GM10248 (cell line): ENCODE data around the gene ALDH2.
"Not testable (repeated sequence)": the region's sequence is repeated elsewhere in the genome, so short reads cannot be mapped to it uniquely, and the experiment has no call there.

Source experiments
- CTCF ChIA-PET: fragments of 300-600 bp; sonication (Branson Sonifier 250); formaldehyde crosslinking; extraction: SDS; loops from one replicate; lab custom pipeline; 2021; ENCODE audit warnings: antibody characterized with exemption; lab: Yijun Ruan, JAX
- POLR2A ChIA-PET: fragments of 350-650 bp; sonication (Branson Sonifier 250); formaldehyde crosslinking; extraction: SDS; loops from one replicate; lab custom pipeline; 2020; ENCODE audit warnings: antibody characterized with exemption; lab: Yijun Ruan, JAX
- DNase-seq: peaks from one replicate; pipeline ENCODE4 v3.0.0; 2012; ENCODE audit errors: extremely low spot score
- CTCF ChIP-seq: IDR thresholded peaks from 2 replicates; pipeline ENCODE4 v1.5.1; 2012; ENCODE audit warnings: mild to moderate bottlenecking, low read depth; ENCODE audit errors: extremely low read depth, missing control alignments, control extremely low read depth

Gene ALDH2

DNA sequence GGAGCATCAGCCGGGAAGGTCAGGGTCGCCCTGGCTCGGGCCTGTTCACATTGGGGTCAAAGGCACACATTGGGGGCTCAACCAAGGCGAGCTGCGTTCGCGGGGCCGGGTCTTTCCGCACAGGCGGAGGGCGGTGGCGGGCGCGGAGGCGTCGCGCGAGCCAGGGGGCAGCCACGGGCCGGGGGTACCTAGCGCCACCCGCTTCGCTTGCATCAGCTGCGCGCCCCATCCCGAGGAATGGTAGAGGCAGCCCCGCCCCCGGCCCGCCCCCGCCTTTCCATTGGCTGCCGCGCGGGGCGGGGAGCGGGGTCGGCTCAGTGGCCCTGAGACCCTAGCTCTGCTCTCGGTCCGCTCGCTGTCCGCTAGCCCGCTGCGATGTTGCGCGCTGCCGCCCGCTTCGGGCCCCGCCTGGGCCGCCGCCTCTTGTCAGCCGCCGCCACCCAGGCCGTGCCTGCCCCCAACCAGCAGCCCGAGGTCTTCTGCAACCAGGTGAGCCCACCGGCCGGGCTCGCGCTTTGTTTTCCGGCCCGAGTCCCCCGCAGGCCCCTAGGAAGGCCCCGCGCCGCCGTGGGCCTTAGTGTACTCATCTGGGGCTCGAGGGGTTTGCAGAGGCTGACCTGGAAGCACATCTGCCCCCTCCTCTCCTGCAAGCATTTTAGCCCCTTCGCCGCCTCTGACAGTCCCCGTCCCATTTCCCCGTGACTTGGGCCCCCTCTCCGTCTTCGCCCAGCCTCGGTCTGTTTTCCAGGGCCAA is at the start of gene ALDH2:
ALDH2 (plus strand) TSS at position 326 of the 754 bp plus-strand sequence; CDS start at position 376, 50 bp downstream.
- CTCF ChIA-PET, result no interaction called here
- DNase-seq, result no peak
- POLR2A ChIA-PET, result no interaction called here
- no peak for TF ChIP-seq CTCF

DNA sequence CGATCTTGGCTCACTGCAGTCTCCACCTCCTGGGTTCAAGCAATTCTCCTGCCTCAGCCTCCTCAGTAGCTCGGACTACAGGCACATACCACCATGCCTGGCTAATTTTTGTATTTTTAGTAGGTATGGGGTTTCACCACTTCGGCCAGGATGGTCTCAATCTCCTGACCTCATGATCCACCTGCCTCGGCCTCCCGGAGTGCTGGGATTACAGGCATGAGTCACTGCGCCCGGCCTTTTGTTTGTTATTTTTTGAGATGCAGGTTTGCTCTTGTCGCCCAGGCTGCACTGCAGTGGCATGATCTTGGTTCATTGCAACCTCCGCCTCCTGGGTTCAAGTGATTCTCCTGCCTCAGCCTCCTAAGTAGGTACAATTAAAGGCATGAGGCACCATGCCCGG is 47.4 kb upstream of the ALDH2 start:
- DNase-seq, CTCF ChIA-PET: not testable (repeated sequence)

GRCh38 chr12:111720457-111720856 is 46.3 kb upstream of the ALDH2 start:
- no peak for DNase-seq
- ChIA-PET CTCF (interaction anchor here (1.1 kb wide), 1 partner anchor 10 kb away, joined by 3 read pairs; no protein-coding TSS in a partner anchor), POLR2A (no interaction called here)
- TF ChIP-seq CTCF, result no peak

More for the DNA sequence above, 47.4 kb upstream of the ALDH2 start:
- POLR2A ChIA-PET, result not testable (repeated sequence)

GRCh38 chr12:111723646-111724360 is 42.9 kb upstream of the ALDH2 start:
- DNase-seq, CTCF ChIA-PET, POLR2A ChIA-PET: not testable (repeated sequence)

DNA sequence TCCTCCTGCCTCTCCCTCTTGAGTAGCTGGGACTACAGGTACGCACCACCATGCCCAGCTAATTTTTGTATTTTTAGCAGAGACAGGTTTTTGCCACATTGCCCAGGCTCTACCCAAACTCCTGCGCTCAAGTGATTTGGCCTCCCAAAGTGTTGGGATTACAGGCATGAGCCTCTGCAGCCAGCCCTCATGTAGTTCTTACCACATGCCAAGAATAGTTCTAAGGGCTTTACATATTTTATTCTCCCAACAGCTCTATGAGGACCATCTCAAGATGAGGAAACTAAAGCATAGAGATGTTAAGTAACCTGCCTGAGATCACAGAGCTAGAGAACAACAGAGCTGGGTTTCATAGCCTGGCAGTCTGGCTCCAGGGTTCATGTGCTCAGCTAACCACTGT is 37.9 kb upstream of the ALDH2 start:
- ChIA-PET POLR2A (interaction anchor here (0.6 kb wide), 1 partner anchor 41 kb away, joined by 4 read pairs; no protein-coding TSS in a partner anchor), CTCF (interaction anchor here (1.3 to 2.3 kb wide), 3 partner anchors 14 to 333 kb away, joined by 3 to 9 read pairs (median 9); no protein-coding TSS in a partner anchor)
- TF ChIP-seq CTCF, result no peak
- no peak for DNase-seq

- ChIA-PET POLR2A (no interaction called here), CTCF (interaction anchor here (1.2 to 2.3 kb wide), 3 partner anchors 16 to 82 kb away, joined by 4 to 9 read pairs (median 9); no protein-coding TSS in a partner anchor)
- TF ChIP-seq CTCF, result no peak
- DNase-seq, result no peak
Measured at GRCh38 chr12:111730420-111730819, 36.3 kb upstream of the ALDH2 start.

DNA sequence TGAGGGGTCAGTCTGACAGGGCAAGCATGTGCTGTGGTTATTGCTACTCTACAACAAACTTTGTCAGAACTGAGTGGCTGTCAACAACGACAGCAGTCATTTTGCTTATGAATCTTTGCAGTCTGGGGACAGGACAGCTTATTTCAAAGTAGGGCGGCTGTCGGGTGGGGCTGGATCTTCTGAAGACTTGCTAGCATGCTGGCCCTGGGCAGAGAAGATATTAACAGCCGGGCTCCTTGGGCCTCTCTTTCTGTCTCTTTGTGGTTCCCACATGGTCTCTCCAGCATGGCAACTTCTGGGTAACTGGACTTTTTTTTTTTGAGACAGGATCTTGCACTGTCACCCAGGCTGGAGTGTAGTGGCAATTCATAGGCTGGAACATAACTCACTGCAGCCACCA is 33.9 kb upstream of the ALDH2 start:
- POLR2A ChIA-PET, result interaction anchor here (0.6 kb wide), 1 partner anchor 143 kb away, joined by 3 read pairs; no protein-coding TSS in a partner anchor
- no peak for DNase-seq
- CTCF ChIA-PET, result interaction anchor here (2.5 kb wide), 1 partner anchor 80 kb away, joined by 10 read pairs; no protein-coding TSS in a partner anchor
- TF ChIP-seq CTCF, result no peak
